HepG2 (cell line): Measurements from ENCODE around the gene MAP1LC3A. TPM values are rescaled to one million over a fixed set of nuclear protein-coding genes. Genes with fewer than 3 reads are reported as not detected.

Experiments
- ARNT2 ChIP-seq: sonication (generic); formaldehyde crosslinking; IDR thresholded peaks from 2 replicates; pipeline ENCODE4 v1.8.0; 2022; ENCODE audit warnings: mild to moderate bottlenecking, low read depth, missing genetic modification reagents, moderate library complexity
- ATF1 ChIP-seq: IDR thresholded peaks from 2 replicates; pipeline ENCODE4 v1.6.1; 2016; ENCODE audit warnings: mild to moderate bottlenecking, control low read depth
- HNRNPK ChIP-seq: fragments of 200-400 bp; formaldehyde crosslinking; IDR thresholded peaks from 2 replicates; pipeline ENCODE4 v1.6.1; 2018; ENCODE audit warnings: low read length, low read depth, moderate library complexity, mild to moderate bottlenecking; ENCODE audit not compliant: poor library complexity, severe bottlenecking
- KLF15 ChIP-seq: sonication (generic); formaldehyde crosslinking; IDR thresholded peaks from 2 replicates; pipeline ENCODE4 v1.8.1; 2023; ENCODE audit warnings: borderline replicate concordance, mild to moderate bottlenecking, inconsistent platforms, missing genetic modification reagents, mixed read lengths
- LCORL ChIP-seq, 2 experiments: fragments of 450-650 bp in 1 of 2; sonication (generic) in 1 of 2; formaldehyde crosslinking in 1 of 2; IDR thresholded peaks; 2 replicates each; pipeline versions ENCODE4 v1.5.0 to v1.6.1; 2017 to 2020; ENCODE audit warnings: antibody characterized with exemption in 1 of 2, missing genetic modification reagents in 1 of 2
- MAFF ChIP-seq: IDR thresholded peaks from 2 replicates; pipeline ENCODE4 v1.6.1; 2011; ENCODE audit warnings: low read depth, low read length, improper control_type of control experiment
- MATR3 ChIP-seq: sonication (generic); formaldehyde crosslinking; IDR thresholded peaks from 2 replicates; pipeline ENCODE4 v1.4.0; 2020; ENCODE audit warnings: missing genetic modification reagents
- NFYC ChIP-seq: IDR thresholded peaks from 2 replicates; pipeline ENCODE4 v1.6.1; 2016; ENCODE audit warnings: missing genetic modification reagents, missing compliant biosample characterization
- NKX3-1 ChIP-seq: sonication (generic); formaldehyde crosslinking; IDR thresholded peaks from 2 replicates; pipeline ENCODE4 v1.5.0; 2020; ENCODE audit warnings: missing genetic modification reagents
- PHB2 ChIP-seq: fragments of 450-650 bp; IDR thresholded peaks from 2 replicates; pipeline ENCODE4 v1.6.1; 2018; ENCODE audit not compliant: partially characterized antibody
- PRDM15 ChIP-seq: sonication (generic); formaldehyde crosslinking; IDR thresholded peaks from 2 replicates; pipeline ENCODE4 v1.4.0; 2020; ENCODE audit warnings: missing genetic modification reagents
- RFXAP ChIP-seq: sonication (generic); formaldehyde crosslinking; IDR thresholded peaks from 2 replicates; pipeline ENCODE4 v1.4.0; 2020; ENCODE audit warnings: missing genetic modification reagents, borderline replicate concordance
- UBTF ChIP-seq: sonication (generic); formaldehyde crosslinking; IDR thresholded peaks from 2 replicates; pipeline ENCODE4 v1.4.0; 2020; ENCODE audit warnings: mild to moderate bottlenecking, missing genetic modification reagents
- ZBTB8A ChIP-seq: sonication (generic); formaldehyde crosslinking; IDR thresholded peaks from 2 replicates; pipeline ENCODE4 v1.4.0; 2020; ENCODE audit warnings: mild to moderate bottlenecking, low read depth, missing genetic modification reagents, borderline replicate concordance
- ZNF337 ChIP-seq: sonication (generic); formaldehyde crosslinking; IDR thresholded peaks from 2 replicates; pipeline ENCODE4 v1.5.1; 2020; ENCODE audit warnings: missing genetic modification reagents, low read depth, mild to moderate bottlenecking, borderline replicate concordance
- ZNF468 ChIP-seq: sonication (generic); formaldehyde crosslinking; IDR thresholded peaks from 2 replicates; pipeline ENCODE4 v1.8.0; 2022; ENCODE audit warnings: mild to moderate bottlenecking, moderate library complexity, missing genetic modification reagents
- ZNF567 ChIP-seq: sonication (generic); formaldehyde crosslinking; IDR thresholded peaks from 2 replicates; pipeline ENCODE4 v1.8.1; 2023; ENCODE audit warnings: mild to moderate bottlenecking, missing genetic modification reagents, borderline replicate concordance
- ZNF570 ChIP-seq: sonication (generic); formaldehyde crosslinking; IDR thresholded peaks from 2 replicates; pipeline ENCODE4 v1.4.0; 2020; ENCODE audit warnings: mild to moderate bottlenecking, missing genetic modification reagents, borderline replicate concordance
- ZNF652 ChIP-seq: IDR thresholded peaks from 2 replicates; pipeline ENCODE4 v1.6.1; 2016; ENCODE audit warnings: low read depth, borderline replicate concordance
- ZNF704 ChIP-seq: sonication (generic); formaldehyde crosslinking; IDR thresholded peaks from 2 replicates; pipeline ENCODE4 v1.8.1; 2023; ENCODE audit warnings: mild to moderate bottlenecking, inconsistent platforms, moderate library complexity, missing genetic modification reagents, borderline replicate concordance
- ZNF761 ChIP-seq: sonication (generic); formaldehyde crosslinking; conservative IDR thresholded peaks from 2 replicates; pipeline ENCODE4 v1.4.0; 2020; ENCODE audit warnings: mild to moderate bottlenecking, missing genetic modification reagents
- polyA plus RNA-seq, 8 experiments: library from polyadenylated mRNA; depleted of rRNA in 3 of 8; stranded (reverse) in 7 of 8; unstranded in 1 of 8; fragments of >200 nt; fragmentation: Illumina TruSeq in 4 of 8; extraction: Trizol in 4 of 8; gene quantifications; 2 replicates each; pipeline versions ENCODE4 v1.2.1 to v1.2.3, GENCODE V29; 2011 to 2016; ENCODE audit warnings: low read depth in 4 of 8, missing spikeins in 1 of 8, mixed read lengths in 1 of 8; ENCODE audit not compliant: insufficient read depth in 1 of 8
- total RNA-seq, 5 experiments: library from RNA; depleted of rRNA; stranded (reverse); fragments of >200 nt; fragmentation: Illumina TruSeq; extraction: Trizol; gene quantifications; 2 replicates each; pipeline ENCODE4 v1.2.3, GENCODE V29; 2016; ENCODE audit warnings: low read depth in 1 of 5

MAP1LC3A gene
- total and polyA plus RNA-seq, 2 of the 13 experiments (the other 11 are each of a cell fraction or from before 2014, with no cell fraction given) = not detected

- TF ChIP-seq NKX3-1 (CRISPR knock-in tag) (peak; percentile 75), ZNF761 (CRISPR knock-in tag) (0 out of 2 replicates have a peak, but pooled peaks have one; percentile 20), ZNF652 (CRISPR knock-in tag) (no peak), MATR3 (CRISPR knock-in tag) (no peak), UBTF (CRISPR knock-in tag) (no peak), HNRNPK (no peak), ZNF704 (no peak), ZNF468 (CRISPR knock-in tag) (no peak; the same call in 1 of the 2 replicates), PRDM15 (CRISPR knock-in tag) (peak; percentile 27), KLF15 (CRISPR knock-in tag) (no peak), ZNF570 (CRISPR knock-in tag) (0 out of 2 replicates have a peak, but pooled peaks have one; percentile 86), NFYC (CRISPR knock-in tag) (no peak), PHB2 (no peak), ZNF567 (no peak; the same call in 1 of the 2 replicates), ATF1 (CRISPR knock-in tag) (no peak; the same call in 1 of the 2 replicates), RFXAP (CRISPR knock-in tag) (no peak), LCORL (IDR thresholded peaks at IDR 0.05) (no peak), LCORL (CRISPR knock-in tag; IDR thresholded peaks at IDR 0.05) (peak; percentile 65), ZBTB8A (CRISPR knock-in tag) (0 out of 2 replicates have a peak, but pooled peaks have one; percentile 49), MAFF (no peak), ARNT2 (CRISPR knock-in tag) (peak; percentile 64; the same call in 1 of the 2 replicates), ZNF337 (CRISPR knock-in tag) (peak; percentile 13; the same call in 1 of the 2 replicates)
Observed at GRCh38 chr20:34515484-34516246, 42.9 kb upstream of the MAP1LC3A start (continued).
